PC-9 (cell line): ENCODE data around the gene ARSK.

Experiments
- EZH2 ChIP-seq: fragments of 200-600 bp; sonication (generic); IDR thresholded peaks from 2 replicates; pipeline ENCODE4 v1.8.0; 2017; ENCODE audit warnings: antibody characterized with exemption, low read depth
- TF ChIP-seq, protein P1 (sequence below): fragments of 200-600 bp; sonication (generic); conservative IDR thresholded peaks from 2 replicates; pipeline ENCODE4 v1.6.1; 2017; ENCODE audit warnings: mixed run types, antibody characterized with exemption, mild to moderate bottlenecking, moderate library complexity

DNA sequence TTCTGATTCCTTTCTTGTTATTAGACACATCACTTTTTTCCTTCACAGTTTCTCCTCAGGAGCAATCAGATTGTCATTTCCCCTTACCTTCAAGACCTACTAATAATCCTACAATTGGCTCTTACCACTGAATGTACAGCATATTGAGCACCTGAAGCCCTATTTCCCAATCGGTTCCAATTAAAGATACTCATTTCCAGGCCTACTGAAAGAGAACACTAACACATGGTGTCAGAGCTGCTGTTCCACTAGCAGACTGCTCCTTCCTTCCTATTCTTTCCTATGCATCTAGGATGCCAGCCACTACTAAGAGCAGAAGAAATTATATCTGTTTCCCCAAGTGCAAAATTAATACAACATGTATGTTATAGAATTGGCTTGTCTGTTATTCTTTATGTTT is 34.7 kb upstream of the ARSK start:
- TF ChIP-seq, protein P1, sequence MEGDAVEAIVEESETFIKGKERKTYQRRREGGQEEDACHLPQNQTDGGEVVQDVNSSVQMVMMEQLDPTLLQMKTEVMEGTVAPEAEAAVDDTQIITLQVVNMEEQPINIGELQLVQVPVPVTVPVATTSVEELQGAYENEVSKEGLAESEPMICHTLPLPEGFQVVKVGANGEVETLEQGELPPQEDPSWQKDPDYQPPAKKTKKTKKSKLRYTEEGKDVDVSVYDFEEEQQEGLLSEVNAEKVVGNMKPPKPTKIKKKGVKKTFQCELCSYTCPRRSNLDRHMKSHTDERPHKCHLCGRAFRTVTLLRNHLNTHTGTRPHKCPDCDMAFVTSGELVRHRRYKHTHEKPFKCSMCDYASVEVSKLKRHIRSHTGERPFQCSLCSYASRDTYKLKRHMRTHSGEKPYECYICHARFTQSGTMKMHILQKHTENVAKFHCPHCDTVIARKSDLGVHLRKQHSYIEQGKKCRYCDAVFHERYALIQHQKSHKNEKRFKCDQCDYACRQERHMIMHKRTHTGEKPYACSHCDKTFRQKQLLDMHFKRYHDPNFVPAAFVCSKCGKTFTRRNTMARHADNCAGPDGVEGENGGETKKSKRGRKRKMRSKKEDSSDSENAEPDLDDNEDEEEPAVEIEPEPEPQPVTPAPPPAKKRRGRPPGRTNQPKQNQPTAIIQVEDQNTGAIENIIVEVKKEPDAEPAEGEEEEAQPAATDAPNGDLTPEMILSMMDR, result no peak
- TF ChIP-seq EZH2, result no peak
